PC-3 (cell line): ENCODE measurements around the gene PTK6.

Source experiments
- CTCF ChIP-seq: fragments of 300-600 bp; sonication (generic); conservative IDR thresholded peaks from 2 replicates; pipeline ENCODE4 v1.5.1; 2017; ENCODE audit warnings: antibody characterized with exemption, low read depth, mild to moderate bottlenecking, low read length
- EZH2 ChIP-seq: fragments of 300-600 bp; sonication (generic); IDR thresholded peaks from one replicate; pipeline ENCODE4 v1.6.1; 2017; ENCODE audit warnings: antibody characterized with exemption, mild to moderate bottlenecking, low read length; ENCODE audit not compliant: unreplicated experiment
- EZH2phosphoT487 ChIP-seq: fragments of 300-600 bp; sonication (generic); IDR thresholded peaks from 2 replicates; pipeline ENCODE4 v1.6.1; 2018; ENCODE audit warnings: mild to moderate bottlenecking, antibody characterized with exemption, low read length, borderline replicate concordance

GRCh38 chr20:63478346-63479302 lies 58.6 kb downstream of the PTK6 start:
- TF ChIP-seq CTCF: no peak
- no peak for TF ChIP-seq EZH2
- TF ChIP-seq EZH2phosphoT487: no peak
